OCI-LY3 (cell line): ENCODE results near the gene SYNCRIP.
A peak's percentile ranks its signal among the peaks of the same experiment; 100 is the strongest.
"Not testable (repeated sequence)": the region's sequence is repeated elsewhere in the genome, so short reads cannot be mapped to it uniquely, and the experiment has no call there.

Experiments used
- H2AFZ ChIP-seq: fragments of 200-600, 300-600 bp; shearing (Covaris generic); 2 replicates; pipeline ENCODE4 v1.6.0; 2014; ENCODE audit warnings: antibody characterized with exemption, low read depth, low read length
- H3K27ac ChIP-seq: fragments of 200-600, 300-600 bp; sonication (generic); 2 replicates; pipeline ENCODE4 v1.5.1; 2014; ENCODE audit warnings: mild to moderate bottlenecking, low read length, moderate library complexity, mixed read lengths
- H3K27me3 ChIP-seq: fragments of 200-600, 300-600 bp; sonication (generic); 2 replicates; pipeline ENCODE4 v1.6.1; 2014; ENCODE audit warnings: low read depth, low read length, mixed read lengths
- H3K36me3 ChIP-seq: fragments of 200-600, 300-600 bp; sonication (generic); replicated peaks from 2 replicates; pipeline ENCODE3; 2014; ENCODE audit warnings: low read depth, low read length, mixed read lengths
- H3K4me1 ChIP-seq: fragments of 300-600, 200-600 bp; sonication (generic); 2 replicates; pipeline ENCODE4 v1.6.1; 2014; ENCODE audit warnings: low read length, mixed read lengths
- H3K4me2 ChIP-seq: fragments of 200-600, 300-600 bp; sonication (generic); 2 replicates; pipeline ENCODE4 v1.6.1; 2014; ENCODE audit warnings: low read length, mixed read lengths
- H3K4me3 ChIP-seq: fragments of 300-600, 200-600 bp; sonication (generic); 2 replicates; pipeline ENCODE4 v1.5.1; 2014; ENCODE audit warnings: antibody characterized with exemption, mild to moderate bottlenecking, low read length, moderate library complexity
- H3K79me2 ChIP-seq: fragments of 300-600, 200-600 bp; shearing (Covaris generic); 2 replicates; pipeline ENCODE4 v1.6.1; 2014; ENCODE audit warnings: mild to moderate bottlenecking, low read length, mixed read lengths
- H3K9ac ChIP-seq: fragments of 300-600, 200-600 bp; shearing (Covaris generic); 2 replicates; pipeline ENCODE4 v1.6.0; 2014; ENCODE audit warnings: mild to moderate bottlenecking, low read length, moderate library complexity
- H3K9me3 ChIP-seq: fragments of 200-600, 300-600 bp; shearing (Covaris generic); 2 replicates; pipeline ENCODE4 v1.6.1; 2014; ENCODE audit warnings: low read length, mixed read lengths; ENCODE audit not compliant: insufficient read depth
- H4K20me1 ChIP-seq: fragments of 200-600, 300-600 bp; sonication (generic); 2 replicates; pipeline ENCODE4 v1.6.1; 2016; ENCODE audit warnings: low read length, mixed read lengths; ENCODE audit not compliant: insufficient read depth
- EZH2phosphoT487 ChIP-seq: fragments of 200-600 bp; shearing (Covaris generic); IDR thresholded peaks from 2 replicates; pipeline ENCODE4 v1.6.1; 2018; ENCODE audit warnings: antibody characterized with exemption, mixed run types, low read depth
- TF ChIP-seq, protein P1 (sequence below): fragments of 200-600, 300-600 bp; sonication (generic); IDR thresholded peaks from 2 replicates; pipeline ENCODE4 v1.5.1; 2014; ENCODE audit warnings: antibody characterized with exemption, low read length, low read depth

Gene SYNCRIP

DNA sequence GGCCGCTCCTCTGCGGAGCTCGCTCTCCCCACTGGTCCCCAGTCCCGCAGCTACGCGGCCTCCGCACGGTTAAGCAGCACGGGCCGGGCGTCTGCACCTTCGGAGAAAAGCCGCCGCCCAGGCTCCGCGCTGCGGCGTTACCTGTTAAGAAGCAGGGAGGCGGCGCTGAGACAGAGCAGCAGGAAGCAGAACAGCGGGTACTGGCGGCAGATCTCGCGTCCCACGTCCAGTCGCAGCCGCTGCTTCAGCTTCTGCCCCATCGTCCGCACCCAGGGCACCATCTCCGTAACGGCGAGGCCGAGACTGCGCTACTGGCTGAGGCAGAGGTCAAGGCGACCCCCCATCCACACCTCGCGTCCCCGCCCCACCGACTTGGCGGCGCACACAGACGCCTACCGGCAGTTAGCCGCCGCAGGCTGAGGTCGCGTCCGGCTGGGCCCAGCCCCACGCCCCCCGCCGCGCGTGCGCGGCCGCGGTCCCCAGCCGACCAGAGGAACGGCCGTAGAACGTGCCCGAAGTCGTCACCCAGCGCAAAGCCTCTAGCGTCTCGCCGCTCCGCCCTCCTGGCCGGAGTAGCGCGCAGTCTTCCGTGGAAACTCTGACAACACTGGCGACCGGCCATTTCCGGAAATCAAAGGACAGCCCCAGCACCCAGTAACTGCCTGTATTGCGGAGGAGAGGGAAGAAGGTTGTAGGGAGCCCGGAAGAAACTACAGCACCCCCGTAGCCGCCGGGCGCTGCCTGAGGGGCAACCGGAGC, 49.1 kb downstream of the SYNCRIP start, which contains the start of gene SNX14:
TSS of gene SNX14 (minus strand) at position 421 of the 759 bp plus-strand sequence. CDS start at position 281, 140 bp downstream.
- H3K9me3 ChIP-seq, result no peaks in the 10 kb centered on the region
- no peaks in the 10 kb centered on the region for H4K20me1 ChIP-seq
- no peaks in the 10 kb centered on the region for H3K27me3 ChIP-seq
- H3K4me1 ChIP-seq, result peaks cover 13% of the 10 kb centered on the region
- H2AFZ ChIP-seq, result peak within 1 kb of the TSS; percentile 84; the same call in 1 of the 2 replicates
- TF ChIP-seq, protein P1, sequence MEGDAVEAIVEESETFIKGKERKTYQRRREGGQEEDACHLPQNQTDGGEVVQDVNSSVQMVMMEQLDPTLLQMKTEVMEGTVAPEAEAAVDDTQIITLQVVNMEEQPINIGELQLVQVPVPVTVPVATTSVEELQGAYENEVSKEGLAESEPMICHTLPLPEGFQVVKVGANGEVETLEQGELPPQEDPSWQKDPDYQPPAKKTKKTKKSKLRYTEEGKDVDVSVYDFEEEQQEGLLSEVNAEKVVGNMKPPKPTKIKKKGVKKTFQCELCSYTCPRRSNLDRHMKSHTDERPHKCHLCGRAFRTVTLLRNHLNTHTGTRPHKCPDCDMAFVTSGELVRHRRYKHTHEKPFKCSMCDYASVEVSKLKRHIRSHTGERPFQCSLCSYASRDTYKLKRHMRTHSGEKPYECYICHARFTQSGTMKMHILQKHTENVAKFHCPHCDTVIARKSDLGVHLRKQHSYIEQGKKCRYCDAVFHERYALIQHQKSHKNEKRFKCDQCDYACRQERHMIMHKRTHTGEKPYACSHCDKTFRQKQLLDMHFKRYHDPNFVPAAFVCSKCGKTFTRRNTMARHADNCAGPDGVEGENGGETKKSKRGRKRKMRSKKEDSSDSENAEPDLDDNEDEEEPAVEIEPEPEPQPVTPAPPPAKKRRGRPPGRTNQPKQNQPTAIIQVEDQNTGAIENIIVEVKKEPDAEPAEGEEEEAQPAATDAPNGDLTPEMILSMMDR, result no peak
- TF ChIP-seq EZH2phosphoT487, result no peak
- H3K4me3 ChIP-seq, result peak within 1 kb of the TSS; percentile 93
- H3K27ac ChIP-seq, result peak within 1 kb of the TSS; percentile 91
- peak within 1 kb of the TSS; percentile 87 for H3K9ac ChIP-seq
- peaks cover 28% of the 10 kb centered on the region for H3K79me2 ChIP-seq
- H3K36me3 ChIP-seq, result peaks cover 4% of the 10 kb centered on the region
- H3K4me2 ChIP-seq, result peak within 1 kb of the TSS; percentile 88

DNA sequence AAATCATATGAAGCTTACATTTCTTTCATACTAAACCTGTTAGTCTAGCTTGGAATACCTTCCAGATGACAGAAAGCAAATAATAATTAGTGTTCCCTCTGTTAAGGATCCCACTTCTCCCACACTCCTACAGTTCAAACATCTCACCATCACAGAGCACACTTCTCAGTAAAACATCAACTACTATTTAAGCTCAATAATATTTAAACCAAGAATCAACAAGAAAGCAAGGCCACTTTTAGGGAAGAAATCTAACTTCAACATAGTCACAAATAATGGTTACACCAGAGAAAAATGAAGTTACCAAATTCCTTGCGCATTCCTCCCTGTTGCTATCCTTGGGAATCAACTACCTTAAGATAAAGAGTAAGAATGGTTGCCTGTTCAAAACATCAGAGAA, 50.7 kb downstream of the SYNCRIP start:
- H3K27me3 ChIP-seq, result no peaks in the 10 kb centered on the region
- no peaks in the 10 kb centered on the region for H3K9me3 ChIP-seq
- H2AFZ ChIP-seq, result no peak overlapping the region
- peaks cover 4% of the 10 kb centered on the region for H3K36me3 ChIP-seq
- no peak for TF ChIP-seq EZH2phosphoT487
- H3K79me2 ChIP-seq, result peaks cover 31% of the 10 kb centered on the region
- no peaks in the 10 kb centered on the region for H4K20me1 ChIP-seq
- H3K4me2 ChIP-seq, result peak overlapping the region; percentile 40
- H3K27ac ChIP-seq, result no peak overlapping the region
- no peak overlapping the region for H3K9ac ChIP-seq
- peaks cover 13% of the 10 kb centered on the region for H3K4me1 ChIP-seq
- peak overlapping the region; percentile 93 for H3K4me3 ChIP-seq

DNA sequence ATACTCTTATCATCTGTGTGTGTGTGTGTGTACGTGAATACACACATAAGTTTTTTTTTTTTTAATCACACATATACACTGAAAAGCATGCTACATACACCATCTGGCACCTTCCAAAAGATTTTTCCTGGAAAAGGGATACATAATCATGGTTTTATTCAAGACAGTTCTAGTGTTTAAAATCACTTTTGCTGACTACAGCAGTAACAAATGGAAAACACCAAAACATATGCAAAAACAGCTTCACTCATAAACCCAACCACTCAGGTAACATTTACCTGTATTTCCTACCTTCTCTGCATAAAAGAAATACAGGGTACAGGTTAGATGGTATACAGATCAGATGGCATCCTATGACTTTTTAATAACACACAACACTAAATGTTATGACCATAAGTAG, 51.5 kb downstream of the SYNCRIP start:
- H3K4me1 ChIP-seq, result peaks cover 13% of the 10 kb centered on the region
- H3K4me3 ChIP-seq, result no peak overlapping the region
- H3K9ac ChIP-seq, result no peak overlapping the region
- H3K27me3 ChIP-seq, result no peaks in the 10 kb centered on the region
- no peak overlapping the region for H3K27ac ChIP-seq
- H3K9me3 ChIP-seq, result no peaks in the 10 kb centered on the region
- H4K20me1 ChIP-seq, result no peaks in the 10 kb centered on the region
- TF ChIP-seq, protein P1, result no peak
- no peak for TF ChIP-seq EZH2phosphoT487
- peaks cover 31% of the 10 kb centered on the region for H3K79me2 ChIP-seq
- H3K4me2 ChIP-seq, result no peak overlapping the region
- peaks cover 4% of the 10 kb centered on the region for H3K36me3 ChIP-seq
- H2AFZ ChIP-seq, result no peak overlapping the region

DNA sequence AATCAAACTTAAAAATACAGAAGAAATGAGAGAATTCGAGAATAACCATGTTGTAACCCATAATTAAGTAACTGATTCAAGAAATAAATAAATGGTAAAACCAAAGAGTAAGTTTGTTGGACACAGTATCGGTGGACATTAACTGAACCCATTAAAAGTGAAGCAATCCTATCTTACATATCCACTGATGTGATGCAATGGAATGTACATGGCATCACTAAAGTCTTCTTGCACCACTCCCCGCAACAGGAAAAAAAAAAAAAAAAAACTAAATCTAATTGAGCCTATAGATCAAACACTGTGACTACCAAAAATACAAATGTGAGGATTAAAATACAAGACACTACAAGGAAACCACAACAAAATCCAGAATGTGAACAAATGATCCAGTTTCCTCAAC, 56.9 kb downstream of the SYNCRIP start:
- Histone ChIP-seq H3K4me2 (no peak overlapping the region), H2AFZ (no peak overlapping the region), H3K9me3 (no peaks in the 10 kb centered on the region), H3K36me3 (peaks cover 2% of the 10 kb centered on the region), H3K27ac (no peak overlapping the region), H3K9ac (no peak overlapping the region), H4K20me1 (no peaks in the 10 kb centered on the region), H3K4me1 (no peaks in the 10 kb centered on the region), H3K27me3 (no peaks in the 10 kb centered on the region), H3K4me3 (no peak overlapping the region), H3K79me2 (peaks cover 16% of the 10 kb centered on the region)
- TF ChIP-seq, protein P1, result no peak
- no peak for TF ChIP-seq EZH2phosphoT487

DNA sequence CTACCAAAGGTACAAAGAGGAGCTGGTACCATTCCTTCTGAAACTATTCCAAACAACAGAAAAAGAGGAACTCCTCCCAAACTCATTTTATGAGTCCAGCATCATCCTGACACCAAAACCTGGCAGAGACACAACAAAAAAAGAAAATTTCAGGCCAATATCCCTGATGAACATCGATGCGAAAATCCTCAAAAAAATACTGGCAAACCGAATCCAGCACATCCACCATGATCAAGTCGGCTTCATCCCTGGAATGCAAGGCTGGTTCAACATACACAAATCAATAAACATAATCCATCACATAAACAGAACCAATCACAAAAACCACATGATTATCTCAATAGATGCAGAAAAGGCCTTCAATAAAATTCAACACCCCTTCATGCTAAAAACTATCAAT, 59.9 kb downstream of the SYNCRIP start:
- H4K20me1 ChIP-seq, H3K36me3 ChIP-seq, H3K4me3 ChIP-seq, H3K4me2 ChIP-seq, H3K9me3 ChIP-seq, H3K4me1 ChIP-seq, H2AFZ ChIP-seq, H3K9ac ChIP-seq, H3K27me3 ChIP-seq, H3K79me2 ChIP-seq, H3K27ac ChIP-seq: not testable (repeated sequence)
